K562 treated with DMSO at 1 percent for 24 hours (cell line): ENCODE measurements around the gene CAMSAP1. TPM values are rescaled to one million over a fixed set of nuclear protein-coding genes. Genes with fewer than 3 reads are reported as not detected.

ENCODE experiments used
- total RNA-seq: library from RNA; unstranded; fragments of 300-600 nt; gene quantifications from 2 replicates; pipeline ENCODE4 v1.2.3, GENCODE V29; 2022; ENCODE audit warnings: low read depth; ENCODE audit not compliant: insufficient read depth

The CAMSAP1 gene, protein sequence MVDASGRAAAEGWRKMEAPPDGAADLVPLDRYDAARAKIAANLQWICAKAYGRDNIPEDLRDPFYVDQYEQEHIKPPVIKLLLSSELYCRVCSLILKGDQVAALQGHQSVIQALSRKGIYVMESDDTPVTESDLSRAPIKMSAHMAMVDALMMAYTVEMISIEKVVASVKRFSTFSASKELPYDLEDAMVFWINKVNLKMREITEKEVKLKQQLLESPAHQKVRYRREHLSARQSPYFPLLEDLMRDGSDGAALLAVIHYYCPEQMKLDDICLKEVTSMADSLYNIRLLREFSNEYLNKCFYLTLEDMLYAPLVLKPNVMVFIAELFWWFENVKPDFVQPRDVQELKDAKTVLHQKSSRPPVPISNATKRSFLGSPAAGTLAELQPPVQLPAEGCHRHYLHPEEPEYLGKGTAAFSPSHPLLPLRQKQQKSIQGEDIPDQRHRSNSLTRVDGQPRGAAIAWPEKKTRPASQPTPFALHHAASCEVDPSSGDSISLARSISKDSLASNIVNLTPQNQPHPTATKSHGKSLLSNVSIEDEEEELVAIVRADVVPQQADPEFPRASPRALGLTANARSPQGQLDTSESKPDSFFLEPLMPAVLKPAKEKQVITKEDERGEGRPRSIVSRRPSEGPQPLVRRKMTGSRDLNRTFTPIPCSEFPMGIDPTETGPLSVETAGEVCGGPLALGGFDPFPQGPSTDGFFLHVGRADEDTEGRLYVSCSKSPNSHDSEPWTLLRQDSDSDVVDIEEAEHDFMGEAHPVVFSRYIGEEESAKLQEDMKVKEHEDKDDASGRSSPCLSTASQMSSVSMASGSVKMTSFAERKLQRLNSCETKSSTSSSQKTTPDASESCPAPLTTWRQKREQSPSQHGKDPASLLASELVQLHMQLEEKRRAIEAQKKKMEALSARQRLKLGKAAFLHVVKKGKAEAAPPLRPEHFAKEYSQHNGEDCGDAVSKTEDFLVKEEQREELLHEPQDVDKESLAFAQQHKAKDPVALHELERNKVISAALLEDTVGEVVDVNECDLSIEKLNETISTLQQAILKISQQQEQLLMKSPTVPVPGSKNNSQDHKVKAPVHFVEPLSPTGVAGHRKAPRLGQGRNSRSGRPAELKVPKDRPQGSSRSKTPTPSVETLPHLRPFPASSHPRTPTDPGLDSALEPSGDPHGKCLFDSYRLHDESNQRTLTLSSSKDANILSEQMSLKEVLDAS (N-terminal part only)
- total RNA-seq, result 15.5 and 23.5 TPM in 2 replicates

DNA sequence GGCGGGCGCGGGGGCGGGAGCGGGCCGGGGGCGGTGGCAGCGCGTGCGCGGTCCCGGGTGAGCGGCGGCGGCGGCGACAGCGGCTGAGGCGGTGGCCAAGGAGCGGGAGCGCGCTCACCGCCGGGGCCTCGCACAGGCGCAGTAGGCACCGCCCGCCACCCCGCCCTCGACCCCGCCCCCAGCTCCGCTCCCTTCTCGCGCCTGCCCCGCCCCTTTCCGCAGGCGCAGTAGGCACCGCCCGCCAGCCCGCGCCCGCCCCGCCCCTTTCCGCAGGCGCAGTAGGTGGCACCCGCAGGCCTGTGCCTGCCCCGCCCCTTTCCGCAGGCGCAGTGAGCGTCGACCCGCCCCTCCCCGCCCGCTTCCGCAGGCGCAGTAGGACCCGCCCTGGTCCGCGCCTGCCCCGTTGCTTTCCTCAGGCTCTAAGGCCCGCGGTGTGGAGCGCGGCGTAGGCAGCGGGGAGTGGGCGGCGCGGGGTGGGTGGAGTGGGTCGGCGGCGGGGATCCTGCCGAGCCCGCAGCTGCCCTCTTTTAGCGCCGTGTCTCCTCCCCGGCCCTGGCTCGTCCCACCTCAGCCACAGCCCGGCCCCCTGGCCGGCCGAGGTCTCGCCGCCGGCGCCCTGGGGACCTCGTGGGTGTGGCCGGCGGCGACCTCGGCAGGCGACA lies at the start of gene CAMSAP1:
TSS of gene CAMSAP1 (minus strand) at position 116 of the 662 bp plus-strand sequence. CDS start 387 bp downstream, outside the sequence.

Other genes starting within 250 kb of the CAMSAP1 start
- not detected in 2 replicates for gene LCN9, start 244.2 kb downstream of the CAMSAP1 start, total RNA-seq
- gene SOHLH1, start 208.1 kb downstream of the CAMSAP1 start, total RNA-seq, result 0.81 TPM in 1 of 2 replicates, not detected in the other
- gene KCNT1, start 205.4 kb downstream of the CAMSAP1 start, total RNA-seq, result not detected in 2 replicates
- 243 and 269 TPM in 2 replicates for gene UBAC1, start 53.8 kb upstream of the CAMSAP1 start, total RNA-seq
- gene NACC2, start 187.7 kb upstream of the CAMSAP1 start, total RNA-seq, result 10.8 and 11.2 TPM in 2 replicates
- 73.1 and 83.9 TPM in 2 replicates for gene TMEM250, start 211.3 kb upstream of the CAMSAP1 start, total RNA-seq